H1 (cell line): ENCODE measurements around the gene CYP2A6. TPM values are rescaled to one million over a fixed set of nuclear protein-coding genes. Genes with fewer than 3 reads are reported as not detected.
A peak's percentile ranks its signal among the peaks of the same experiment; 100 is the strongest.
"Not testable (repeated sequence)": the region's sequence is repeated elsewhere in the genome, so short reads cannot be mapped to it uniquely, and the experiment has no call there.

Source experiments
- CTCF ChIA-PET: fragments of 300-600 bp; sonication (Branson Sonifier 250); formaldehyde crosslinking; loops from one replicate; lab custom pipeline; 2021; ENCODE audit not compliant: partially characterized antibody; lab: Charles Lee
- POLR2A ChIA-PET: fragments of 300-600 bp; sonication (Branson Sonifier 250); formaldehyde crosslinking; loops from one replicate; lab custom pipeline; 2021; ENCODE audit warnings: inconsistent platforms; ENCODE audit not compliant: partially characterized antibody; lab: Charles Lee
- DNase-seq, 2 experiments: peaks; one replicate each; pipeline versions ENCODE4 v3.0.0 to v3.0.0-alpha.2; 2010 to 2022; ENCODE audit warnings: low spot score in 2 of 2, low read depth in 1 of 2, mixed read lengths in 1 of 2
- FAIRE-seq: peaks from 2 replicates; lab custom pipeline; 2011; peaks lifted over from hg19 to GRCh38; lab: Jason Lieb, UNC
- H2AFZ ChIP-seq: 2 replicates; pipeline ENCODE4 v1.8.1; 2012; ENCODE audit warnings: low read length, inconsistent platforms
- H2AK5ac ChIP-seq: 2 replicates; pipeline ENCODE4 v1.6.1; 2013; ENCODE audit warnings: low read depth, low read length
- H2BK120ac ChIP-seq: replicated peaks from 2 replicates; pipeline ENCODE3; 2013; ENCODE audit warnings: low read depth, low read length, inconsistent platforms
- H2BK12ac ChIP-seq: 2 replicates; pipeline ENCODE4 v1.6.1; 2013; ENCODE audit warnings: low read depth, low read length
- H2BK15ac ChIP-seq: 2 replicates; pipeline ENCODE4 v1.6.1; 2013; ENCODE audit warnings: low read length
- H2BK20ac ChIP-seq: 2 replicates; pipeline ENCODE4 v1.6.1; 2013; ENCODE audit warnings: low read length
- H2BK5ac ChIP-seq: 2 replicates; pipeline ENCODE4 v1.6.1; 2013; ENCODE audit warnings: low read depth, low read length
- H3K14ac ChIP-seq: 2 replicates; pipeline ENCODE4 v1.6.1; 2013; ENCODE audit warnings: inconsistent platforms; ENCODE audit not compliant: insufficient read length
- H3K18ac ChIP-seq: 2 replicates; pipeline ENCODE4 v1.6.1; 2013; ENCODE audit warnings: low read length; ENCODE audit errors: extremely low read depth
- H3K23ac ChIP-seq: 2 replicates; pipeline ENCODE4 v1.6.1; 2013; ENCODE audit warnings: inconsistent platforms; ENCODE audit not compliant: insufficient read length
- H3K23me2 ChIP-seq: 2 replicates; pipeline ENCODE4 v1.6.1; 2013; ENCODE audit warnings: low read depth, low read length
- H3K27ac ChIP-seq: 2 replicates; pipeline ENCODE4 v1.6.1; 2011; ENCODE audit warnings: low read depth, low read length, inconsistent platforms
- H3K27me3 ChIP-seq, 4 experiments: replicated peaks in 1 of 4; 1 replicate in 1 of 4; 2 replicates in 3 of 4; pipeline versions ENCODE4 v1.6.1 to v1.8.1; 2011 to 2013; ENCODE audit warnings: low read length in 3 of 4, mild to moderate bottlenecking in 3 of 4, inconsistent platforms in 2 of 4, mixed read lengths in 2 of 4, moderate library complexity in 1 of 4; ENCODE audit not compliant: control insufficient read depth in 3 of 4, insufficient read depth in 3 of 4; ENCODE audit errors: extremely low read depth in 1 of 4
- H3K36me3 ChIP-seq, 4 experiments: 2 replicates each; pipeline versions ENCODE4 v1.6.1 to v1.8.1; 2011 to 2013; ENCODE audit warnings: mild to moderate bottlenecking in 4 of 4, low read length in 3 of 4, moderate library complexity in 2 of 4, control low read depth in 1 of 4, inconsistent platforms in 1 of 4; ENCODE audit not compliant: insufficient read depth in 4 of 4, control insufficient read depth in 2 of 4
- H3K4ac ChIP-seq: replicated peaks from 2 replicates; pipeline ENCODE3; 2013; ENCODE audit warnings: low read length, low read depth, mixed read lengths, inconsistent platforms; ENCODE audit not compliant: insufficient read length
- H3K4me1 ChIP-seq, 4 experiments: replicated peaks in 1 of 4; 1 replicate in 1 of 4; 2 replicates in 3 of 4; pipeline versions ENCODE4 v1.6.1 to v1.8.1; 2011 to 2013; ENCODE audit warnings: low read length in 3 of 4, inconsistent platforms in 2 of 4, mixed read lengths in 1 of 4; ENCODE audit not compliant: insufficient read depth in 4 of 4, control insufficient read depth in 3 of 4
- H3K4me2 ChIP-seq, 2 experiments: 2 replicates each; pipeline versions ENCODE4 v1.6.1 to v1.8.1; 2011 to 2013; ENCODE audit warnings: low read depth in 2 of 2, low read length in 2 of 2, control low read depth in 1 of 2, inconsistent platforms in 1 of 2, mild to moderate bottlenecking in 1 of 2; ENCODE audit not compliant: insufficient read depth in 1 of 2
- H3K4me3 ChIP-seq, 4 experiments: fragments of 200-600, 300-600 bp in 1 of 4; sonication (generic), shearing (Covaris generic), sonication (Bioruptor Twin) in 1 of 4; 2 replicates each; pipeline versions ENCODE4 v1.5.1 to v1.8.1; 2011 to 2016; ENCODE audit warnings: low read length in 4 of 4, low read depth in 3 of 4, control low read depth in 2 of 4, inconsistent platforms in 2 of 4, mild to moderate bottlenecking in 2 of 4, mixed read lengths in 1 of 4, moderate library complexity in 1 of 4; ENCODE audit not compliant: insufficient read depth in 2 of 4; ENCODE audit errors: extremely low read depth in 1 of 4
- H3K56ac ChIP-seq: replicated peaks from 2 replicates; pipeline ENCODE3; 2013; ENCODE audit warnings: low read depth, mild to moderate bottlenecking, mixed read lengths, low read length, inconsistent platforms; ENCODE audit not compliant: insufficient read length
- H3K79me1 ChIP-seq: 2 replicates; pipeline ENCODE4 v1.6.1; 2013; ENCODE audit warnings: low read depth, low read length, control low read depth
- H3K79me2 ChIP-seq, 2 experiments: 2 replicates each; pipeline versions ENCODE4 v1.6.1 to v1.8.1; 2012 to 2013; ENCODE audit warnings: low read length in 2 of 2, mild to moderate bottlenecking in 2 of 2, inconsistent platforms in 1 of 2; ENCODE audit not compliant: insufficient read depth in 2 of 2, control insufficient read depth in 1 of 2
- H3K9ac ChIP-seq, 4 experiments: replicated peaks in 1 of 4; 1 replicate in 1 of 4; 2 replicates in 3 of 4; pipeline versions ENCODE4 v1.6.1 to v1.8.1; 2011 to 2013; ENCODE audit warnings: low read depth in 3 of 4, low read length in 3 of 4, control low read depth in 2 of 4, mild to moderate bottlenecking in 2 of 4, moderate library complexity in 2 of 4, inconsistent platforms in 1 of 4; ENCODE audit errors: extremely low read depth in 1 of 4
- H3K9me3 ChIP-seq, 2 experiments: 2 replicates each; pipeline versions ENCODE4 v1.6.1 to v1.8.1; 2012 to 2013; ENCODE audit warnings: mild to moderate bottlenecking in 2 of 2, moderate library complexity in 2 of 2, control low read depth in 1 of 2, inconsistent platforms in 1 of 2, low read depth in 1 of 2, low read length in 1 of 2, mixed read lengths in 1 of 2; ENCODE audit not compliant: insufficient read depth in 2 of 2
- H4K20me1 ChIP-seq, 2 experiments: replicated peaks in 1 of 2; 2 replicates each; pipeline versions ENCODE3 to v1.8.1; 2011 to 2013; ENCODE audit warnings: inconsistent platforms in 2 of 2, low read length in 2 of 2, mild to moderate bottlenecking in 1 of 2; ENCODE audit not compliant: insufficient read depth in 2 of 2, control insufficient read depth in 1 of 2
- H4K5ac ChIP-seq: 2 replicates; pipeline ENCODE4 v1.6.1; 2013; ENCODE audit warnings: low read length, low read depth, mixed read lengths, inconsistent platforms; ENCODE audit not compliant: insufficient read length
- H4K8ac ChIP-seq: 2 replicates; pipeline ENCODE4 v1.8.0; 2013; ENCODE audit warnings: mild to moderate bottlenecking, moderate library complexity, low read length, inconsistent platforms; ENCODE audit not compliant: insufficient read depth; ENCODE audit errors: extremely low read depth
- H4K91ac ChIP-seq: replicated peaks from 2 replicates; pipeline ENCODE3; 2013; ENCODE audit warnings: low read length, mixed read lengths, inconsistent platforms; ENCODE audit not compliant: insufficient read length
- KDM4A ChIP-seq: IDR thresholded peaks from one replicate; pipeline ENCODE4 v1.7.1; 2012; ENCODE audit warnings: low read depth, mild to moderate bottlenecking, moderate library complexity, low read length, inconsistent platforms; ENCODE audit not compliant: severe bottlenecking
- PHF8 ChIP-seq: fragments of 200-600 bp; sonication (generic); conservative IDR thresholded peaks from 2 replicates; pipeline ENCODE4 v1.7.1; 2012; ENCODE audit warnings: low read depth, mild to moderate bottlenecking, inconsistent platforms, low read length, moderate library complexity
- POLR2A ChIP-seq, 2 experiments: IDR thresholded peaks; 1 replicate in 1 of 2; 2 replicates in 1 of 2; pipeline ENCODE4 v1.6.1; 2011; ENCODE audit warnings: low read depth in 2 of 2, low read length in 2 of 2, mild to moderate bottlenecking in 2 of 2; ENCODE audit errors: control extremely low read depth in 1 of 2
- TAF1 ChIP-seq: IDR thresholded peaks from 2 replicates; pipeline ENCODE4 v1.6.1; 2011; ENCODE audit warnings: mild to moderate bottlenecking, low read depth, low read length
- TBP ChIP-seq: IDR thresholded peaks from 2 replicates; pipeline ENCODE4 v1.6.1; 2011; ENCODE audit warnings: low read depth, low read length, improper control_type of control experiment
- WGBS, 2 experiments: shearing (Covaris generic) in 1 of 2; methylation state at CpG; one replicate each; pipeline versions ENCODE4 v1.1.6 to v1.1.7; 2013 to 2015; ENCODE audit warnings: low lambda C conversion rate in 2 of 2, mixed read lengths in 2 of 2, inconsistent platforms in 1 of 2, low coverage in 1 of 2, missing lambda C conversion rate in 1 of 2; ENCODE audit not compliant: insufficient replicate concordance in 2 of 2, insufficient coverage in 1 of 2, insufficient read length in 1 of 2; ENCODE audit errors: extremely low coverage in 1 of 2, missing lambda C conversion rate in 1 of 2; 5-methylcytosine and 5-hydroxymethylcytosine counted together
- polyA plus RNA-seq, 7 experiments: library from polyadenylated mRNA; depleted of rRNA in 3 of 7; stranded (reverse) in 5 of 7; unstranded in 2 of 7; fragments of >200 nt in 5 of 7; fragments of 200-250 nt in 2 of 7; gene quantifications; 1 replicate in 5 of 7; 2 replicates in 1 of 7; 4 replicates in 1 of 7; pipeline versions ENCODE4 v1.2.1 to v1.2.3, GENCODE V29; 2011 to 2013; ENCODE audit warnings: missing spikeins in 2 of 7, mixed read lengths in 2 of 7
- total RNA-seq: library from RNA; stranded (reverse); fragmentation: NEBNext Ultra II Directional; extraction: Animal tissue kit (Norgen Biotek cat#: 25700); gene quantifications from 2 replicates; pipeline ENCODE4 v1.2.1, GENCODE V29; 2021
- TF ChIP-seq, protein P1 (sequence below): IDR thresholded peaks from 2 replicates; pipeline ENCODE4 v1.6.1; 2012; ENCODE audit warnings: inconsistent platforms
- TF ChIP-seq, protein P2 (sequence below): IDR thresholded peaks from 2 replicates; pipeline ENCODE4 v1.6.1; 2012; ENCODE audit warnings: inconsistent platforms

Gene CYP2A6
- total and polyA plus RNA-seq, 2 of the 8 experiments (the other 6 are each of a cell fraction or from before 2014, with no cell fraction given): 0.33 TPM; not detected in 1

DNA sequence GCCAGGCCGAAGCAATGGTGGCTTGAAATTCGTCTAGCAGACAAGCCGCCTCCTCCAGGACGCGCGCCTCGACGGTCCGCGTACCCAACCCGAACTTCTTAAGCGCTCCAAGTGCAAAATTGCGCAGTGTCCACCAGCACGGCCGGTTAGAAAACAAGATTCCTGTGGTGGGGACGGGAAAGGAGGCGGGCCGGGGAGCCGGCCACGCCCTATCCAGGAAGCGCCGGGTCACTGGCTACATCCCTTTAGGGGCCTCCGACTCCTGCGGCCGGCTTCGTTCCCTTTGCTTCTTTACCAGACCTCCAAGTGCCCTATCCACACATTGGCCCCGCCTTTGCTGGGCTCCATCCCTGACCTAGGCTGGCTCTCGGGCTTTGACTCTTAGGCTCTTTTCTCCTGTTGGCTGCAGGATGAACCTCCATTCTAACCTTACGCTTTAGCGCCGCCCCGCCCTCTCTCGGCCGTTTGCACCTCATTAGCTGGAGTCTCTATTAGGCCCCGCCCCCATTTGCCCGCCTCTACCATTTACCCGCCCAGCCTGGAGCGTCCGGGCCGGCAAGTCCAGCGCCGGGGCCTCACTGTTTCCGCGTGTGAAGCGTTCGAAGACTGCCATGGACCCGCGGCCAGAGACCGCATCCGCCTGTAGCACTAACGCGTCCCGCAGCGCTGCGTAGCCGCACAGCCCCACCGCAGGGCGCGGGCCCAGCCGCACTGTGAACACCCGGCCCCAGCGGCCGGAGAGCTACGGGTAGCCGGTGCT is 39.4 kb downstream of the CYP2A6 start:
- H2BK12ac ChIP-seq, H2BK5ac ChIP-seq, H2AK5ac ChIP-seq, H3K23ac ChIP-seq, H2BK20ac ChIP-seq, H2BK120ac ChIP-seq, H3K56ac ChIP-seq, H3K9me3 ChIP-seq, H4K8ac ChIP-seq, H3K14ac ChIP-seq, H4K5ac ChIP-seq, H2BK15ac ChIP-seq, H3K18ac ChIP-seq, H3K4ac ChIP-seq, H3K27me3 ChIP-seq, H4K91ac ChIP-seq, CTCF ChIA-PET, H3K79me1 ChIP-seq: not testable (repeated sequence)
- POLR2A ChIA-PET: interaction anchor here (0.7 to 2.1 kb wide), 7 partner anchors 9 to 416 kb away, joined by 3 to 11 read pairs (median 5); partner anchors contain the start of genes EGLN2 and RAB4B
- peak; percentile 25; the same call in 1 of the 2 replicates for TF ChIP-seq TBP
- TF ChIP-seq KDM4A: peak; percentile 54
- TF ChIP-seq POLR2A (IDR thresholded peaks at IDR 0.05; ENCODE audit: control extremely low read depth in 1 of 2, low read depth in 2 of 2, low read length in 2 of 2): peak in 1 of 2 experiments; percentile 57; a peak in 2 of 3 replicates
- TF ChIP-seq, protein P1, sequence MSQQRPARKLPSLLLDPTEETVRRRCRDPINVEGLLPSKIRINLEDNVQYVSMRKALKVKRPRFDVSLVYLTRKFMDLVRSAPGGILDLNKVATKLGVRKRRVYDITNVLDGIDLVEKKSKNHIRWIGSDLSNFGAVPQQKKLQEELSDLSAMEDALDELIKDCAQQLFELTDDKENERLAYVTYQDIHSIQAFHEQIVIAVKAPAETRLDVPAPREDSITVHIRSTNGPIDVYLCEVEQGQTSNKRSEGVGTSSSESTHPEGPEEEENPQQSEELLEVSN: peak; percentile 66
- TF ChIP-seq, protein P2, sequence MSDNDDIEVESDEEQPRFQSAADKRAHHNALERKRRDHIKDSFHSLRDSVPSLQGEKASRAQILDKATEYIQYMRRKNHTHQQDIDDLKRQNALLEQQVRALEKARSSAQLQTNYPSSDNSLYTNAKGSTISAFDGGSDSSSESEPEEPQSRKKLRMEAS: peak; percentile 57; the same call in 1 of the 2 replicates
- TF ChIP-seq TAF1: peak; percentile 20; the same call in 1 of the 2 replicates
- 0 out of 2 replicates have a peak, but pooled peaks have one; percentile 4 for TF ChIP-seq PHF8
- peak; percentile 77 for FAIRE-seq
- H2AFZ ChIP-seq: 0 out of 2 replicates have a peak overlapping the region, but pooled peaks have one; percentile 37
- peaks cover 0 to 15% of the 10 kb centered on the region in 2 experiments; a peak in 1 of 4 replicates for H3K79me2 ChIP-seq
- peak in 1 of 2 experiments; percentile 88 for DNase-seq
- H3K4me3 ChIP-seq: peak overlapping the region; percentile 34 to 65 (median 46)
- WGBS, 2 experiments: 1% methylated on average over 19 of the region's 65 CpGs; no CpG with 5 or more reads in 1 of the 2 experiments
- peak overlapping the region; percentile 51; the same call in 1 of the 2 replicates for H3K27ac ChIP-seq
- H3K36me3 ChIP-seq: peaks cover 3 to 18% (median 13%) of the 10 kb centered on the region in 4 experiments; a peak in 6 of 8 replicates
- peak overlapping the region in 1 of 4 experiments; percentile 39; a peak in 3 of 7 replicates for H3K9ac ChIP-seq
- H3K4me2 ChIP-seq: peak overlapping the region; percentile 86 to 94
- peaks cover 12% of the 10 kb centered on the region; the same call in 1 of the 2 replicates for H3K23me2 ChIP-seq
- peaks cover 19 to 24% of the 10 kb centered on the region in 2 experiments for H4K20me1 ChIP-seq
- peaks cover 6 to 29% (median 15%) of the 10 kb centered on the region in 4 experiments for H3K4me1 ChIP-seq
